NCI-H2107 treated with DMSO at 0.1 percent for 48 hours (cell line): ENCODE data around the gene GALNT10.
A peak's percentile ranks its signal among the peaks of the same experiment; 100 is the strongest.

Experiments used
- DNase-seq: peaks from one replicate; lab custom pipeline; 2025; ENCODE audit not compliant: unreplicated experiment; lab: John Stamatoyannopoulos, UW

The GALNT10 gene

GRCh38 chr5:154466671-154467070 is 276.1 kb downstream of the GALNT10 start:
- DNase-seq, result no peak

- DNase-seq, result peak; percentile 32
Measured at GRCh38 chr5:154467655-154468354, 277.3 kb downstream of the GALNT10 start.

GRCh38 chr5:154470137-154470536 is 279.6 kb downstream of the GALNT10 start:
- no peak for DNase-seq
